G401 (cell line): ENCODE data around the gene PIK3C3. TPM values are rescaled to one million over a fixed set of nuclear protein-coding genes. Genes with fewer than 3 reads are reported as not detected.
"Not testable (repeated sequence)": the region's sequence is repeated elsewhere in the genome, so short reads cannot be mapped to it uniquely, and the experiment has no call there.

Experiments used
- DNase-seq: peaks from one replicate; pipeline ENCODE4 v3.0.0-alpha.2; 2015; ENCODE audit warnings: low spot score
- in situ Hi-C: cut with HindIII; loops from 2 replicates; pipeline ENCODE4 v1.10.0; 2016; ENCODE audit warnings: low sequenced_read_pairs, mixed read lengths
- total RNA-seq: library from RNA; depleted of rRNA; stranded (reverse); fragments of >200 nt; shearing (Covaris generic); gene quantifications from 2 replicates; pipeline ENCODE4 v1.2.3, GENCODE V29; 2014

Gene PIK3C3
- total RNA-seq, 1 experiment from 2014 or later, result 36.6 TPM

GRCh38 chr18:42004653-42005052 is 49.6 kb downstream of the PIK3C3 start:
- DNase-seq, result no peak
- in situ Hi-C loops, result no loop called here

GRCh38 chr18:42005782-42006181 is 50.7 kb downstream of the PIK3C3 start:
- in situ Hi-C loops, result no loop called here

GRCh38 chr18:42009457-42009856 is 54.4 kb downstream of the PIK3C3 start:
- in situ Hi-C loops, DNase-seq: not testable (repeated sequence)

More at GRCh38 chr18:42005782-42006181, 50.7 kb downstream of the PIK3C3 start:
- no peak for DNase-seq

GRCh38 chr18:42011053-42011452 is 56.0 kb downstream of the PIK3C3 start:
- no peak for DNase-seq
- in situ Hi-C loops, result no loop called here

GRCh38 chr18:42018831-42019230 is 63.8 kb downstream of the PIK3C3 start:
- in situ Hi-C loops, result no loop called here
- DNase-seq, result no peak

- in situ Hi-C loops, result no loop called here
- no peak for DNase-seq
These were observed 69.1 kb downstream of the PIK3C3 start for GRCh38 chr18:42024131-42024530.

GRCh38 chr18:42025491-42025890 is 70.5 kb downstream of the PIK3C3 start:
- no peak for DNase-seq
- in situ Hi-C loops, result no loop called here

- in situ Hi-C loops, result no loop called here
- DNase-seq, result no peak
These were observed 71.1 kb downstream of the PIK3C3 start for GRCh38 chr18:42025974-42026625.

- peak; percentile 50 for DNase-seq
- in situ Hi-C loops, result no loop called here
These were observed 73.3 kb downstream of the PIK3C3 start for GRCh38 chr18:42028247-42028832.

- no peak for DNase-seq
- in situ Hi-C loops, result no loop called here
These were observed 74.1 kb downstream of the PIK3C3 start for GRCh38 chr18:42029092-42029491.

- peak; percentile 40 for DNase-seq
These were observed 75.7 kb downstream of the PIK3C3 start for GRCh38 chr18:42030586-42031182.

GRCh38 chr18:42032447-42032846 is 77.4 kb downstream of the PIK3C3 start:
- in situ Hi-C loops, result no loop called here

More at GRCh38 chr18:42030586-42031182, 75.7 kb downstream of the PIK3C3 start:
- in situ Hi-C loops, result no loop called here

GRCh38 chr18:42033137-42033810 is 78.2 kb downstream of the PIK3C3 start:
- in situ Hi-C loops, result no loop called here
- no peak for DNase-seq

More at GRCh38 chr18:42032447-42032846, 77.4 kb downstream of the PIK3C3 start:
- no peak for DNase-seq

GRCh38 chr18:42038936-42039335 is 83.9 kb downstream of the PIK3C3 start:
- no peak for DNase-seq
- in situ Hi-C loops, result no loop called here

GRCh38 chr18:42039396-42039795 is 84.4 kb downstream of the PIK3C3 start:
- DNase-seq, result no peak
- in situ Hi-C loops, result no loop called here

GRCh38 chr18:42041793-42042192 is 86.8 kb downstream of the PIK3C3 start:
- no peak for DNase-seq
- in situ Hi-C loops, result no loop called here

GRCh38 chr18:42045346-42045745 is 90.3 kb downstream of the PIK3C3 start:
- DNase-seq, result no peak
- in situ Hi-C loops, result no loop called here

- in situ Hi-C loops, result no loop called here
- no peak for DNase-seq
These were observed 92.7 kb downstream of the PIK3C3 start for GRCh38 chr18:42047721-42048120.

- no peak for DNase-seq
- in situ Hi-C loops, result no loop called here
These were observed 93.1 kb downstream of the PIK3C3 start for GRCh38 chr18:42048158-42048557.

GRCh38 chr18:42049536-42049935 is 94.5 kb downstream of the PIK3C3 start:
- in situ Hi-C loops, DNase-seq: not testable (repeated sequence)
